H9 (cell line): Measurements from ENCODE around the gene LRRC74B. TPM values are rescaled to one million over a fixed set of nuclear protein-coding genes. Genes with fewer than 3 reads are reported as not detected.
A peak's percentile ranks its signal among the peaks of the same experiment; 100 is the strongest.

Source experiments
- DNase-seq: peaks from one replicate; pipeline ENCODE4 v3.0.0-alpha.2; 2017
- H2AFZ ChIP-seq: one replicate; pipeline ENCODE4 v1.6.1; 2013; ENCODE audit warnings: mild to moderate bottlenecking, low read length, control low read depth, moderate library complexity
- H2AK5ac ChIP-seq: 2 replicates; pipeline ENCODE4 v1.6.1; 2013; ENCODE audit warnings: low read length, control low read depth, mixed read lengths; ENCODE audit not compliant: insufficient read length
- H2BK120ac ChIP-seq: one replicate; pipeline ENCODE4 v1.6.1; 2013; ENCODE audit warnings: low read depth, mild to moderate bottlenecking, low read length, control low read depth, inconsistent platforms; ENCODE audit not compliant: poor library complexity, severe bottlenecking
- H2BK12ac ChIP-seq: 2 replicates; pipeline ENCODE4 v1.6.1; 2013; ENCODE audit warnings: low read length, control low read depth, mixed read lengths, low read depth; ENCODE audit not compliant: insufficient read length
- H2BK15ac ChIP-seq: 2 replicates; pipeline ENCODE4 v1.6.1; 2013; ENCODE audit warnings: low read depth, low read length, control low read depth
- H2BK20ac ChIP-seq: one replicate; pipeline ENCODE4 v1.6.1; 2013; ENCODE audit warnings: low read depth, mild to moderate bottlenecking, low read length, control low read depth, inconsistent platforms; ENCODE audit not compliant: poor library complexity, severe bottlenecking
- H2BK5ac ChIP-seq: 2 replicates; pipeline ENCODE4 v1.6.1; 2013; ENCODE audit warnings: low read length, control low read depth, mixed read lengths; ENCODE audit not compliant: insufficient read length
- H3K14ac ChIP-seq: 2 replicates; pipeline ENCODE4 v1.6.1; 2013; ENCODE audit warnings: low read length, control low read depth; ENCODE audit not compliant: insufficient read depth
- H3K18ac ChIP-seq: 2 replicates; pipeline ENCODE4 v1.6.1; 2013; ENCODE audit warnings: low read depth, mild to moderate bottlenecking, mixed read lengths, low read length, control low read depth; ENCODE audit not compliant: insufficient read length
- H3K23ac ChIP-seq: 2 replicates; pipeline ENCODE4 v1.6.1; 2013; ENCODE audit warnings: low read length, control low read depth, mixed read lengths, low read depth; ENCODE audit not compliant: insufficient read length
- H3K23me2 ChIP-seq: 2 replicates; pipeline ENCODE4 v1.6.1; 2013; ENCODE audit warnings: low read depth, mild to moderate bottlenecking, mixed read lengths, low read length, control low read depth; ENCODE audit not compliant: insufficient read length, poor library complexity, severe bottlenecking
- H3K27ac ChIP-seq: 2 replicates; pipeline ENCODE4 v1.5.1; 2013; ENCODE audit warnings: low read length, control low read depth, mixed read lengths, low read depth; ENCODE audit not compliant: insufficient read length
- H3K27me3 ChIP-seq: 2 replicates; pipeline ENCODE4 v1.6.1; 2013; ENCODE audit warnings: low read length, control low read depth, inconsistent platforms; ENCODE audit not compliant: insufficient read depth
- H3K4ac ChIP-seq: 2 replicates; pipeline ENCODE4 v1.6.1; 2013; ENCODE audit warnings: low read depth, mild to moderate bottlenecking, control low read depth, inconsistent platforms, low read length, moderate library complexity
- H3K4me1 ChIP-seq: 2 replicates; pipeline ENCODE4 v1.6.1; 2013; ENCODE audit warnings: low read length, control low read depth, inconsistent platforms; ENCODE audit not compliant: insufficient read depth
- H3K4me2 ChIP-seq: 2 replicates; pipeline ENCODE4 v1.6.1; 2013; ENCODE audit warnings: low read length, control low read depth, mixed read lengths; ENCODE audit not compliant: insufficient read length, insufficient read depth
- H3K56ac ChIP-seq: 2 replicates; pipeline ENCODE4 v1.6.1; 2013; ENCODE audit warnings: low read depth, mild to moderate bottlenecking, mixed read lengths, low read length, control low read depth; ENCODE audit not compliant: insufficient read length
- H3K79me1 ChIP-seq: 2 replicates; pipeline ENCODE4 v1.6.1; 2013; ENCODE audit warnings: low read depth, mild to moderate bottlenecking, moderate library complexity, low read length, control low read depth, inconsistent platforms; ENCODE audit not compliant: insufficient read depth, poor library complexity, severe bottlenecking
- H3K79me2 ChIP-seq: 2 replicates; pipeline ENCODE4 v1.6.1; 2013; ENCODE audit warnings: low read length, control low read depth, inconsistent platforms; ENCODE audit not compliant: insufficient read depth
- H3K9ac ChIP-seq: 2 replicates; pipeline ENCODE4 v1.6.1; 2013; ENCODE audit warnings: low read length, control low read depth, mixed read lengths; ENCODE audit not compliant: insufficient read length; ENCODE audit errors: extremely low read depth
- H3K9me3 ChIP-seq: one replicate; pipeline ENCODE4 v1.6.1; 2013; ENCODE audit warnings: low read depth, low read length, inconsistent platforms; ENCODE audit not compliant: control insufficient read depth
- H3T11ph ChIP-seq: one replicate; pipeline ENCODE4 v1.6.1; 2013; ENCODE audit warnings: mild to moderate bottlenecking, low read length, control low read depth, inconsistent platforms
- H4K20me1 ChIP-seq: one replicate; pipeline ENCODE4 v1.6.1; 2013; ENCODE audit not compliant: control insufficient read depth, insufficient read length, insufficient read depth
- H4K5ac ChIP-seq: 2 replicates; pipeline ENCODE4 v1.6.1; 2013; ENCODE audit warnings: low read depth, mild to moderate bottlenecking, mixed read lengths, low read length, control low read depth; ENCODE audit not compliant: insufficient read length
- H4K8ac ChIP-seq: replicated peaks from 2 replicates; pipeline ENCODE4 v1.6.1; 2013; ENCODE audit warnings: low read length, control low read depth, mixed read lengths, low read depth; ENCODE audit not compliant: insufficient read length
- H4K91ac ChIP-seq: 2 replicates; pipeline ENCODE4 v1.6.1; 2013; ENCODE audit warnings: low read depth, mild to moderate bottlenecking, moderate library complexity, mixed read lengths, low read length, control low read depth; ENCODE audit not compliant: insufficient read length
- H3K27ac Mint-ChIP-seq, 3 experiments: 2 replicates in 2 of 3; 3 replicates in 1 of 3; pipeline ENCODE4 v1.8.0; 2020 to 2021; ENCODE audit warnings: mixed read lengths in 3 of 3, mild to moderate bottlenecking in 1 of 3, moderate library complexity in 1 of 3
- H3K27me3 Mint-ChIP-seq: 2 replicates; pipeline ENCODE4 v1.8.0; 2021; ENCODE audit warnings: low read depth, mild to moderate bottlenecking, moderate library complexity, mixed read lengths
- H3K36me3 Mint-ChIP-seq, 3 experiments: 2 replicates in 2 of 3; 3 replicates in 1 of 3; pipeline ENCODE4 v1.8.0; 2020 to 2021; ENCODE audit warnings: low read depth in 3 of 3, mixed read lengths in 3 of 3; ENCODE audit not compliant: insufficient read depth in 1 of 3
- H3K4me1 Mint-ChIP-seq, 2 experiments: 2 replicates each; pipeline ENCODE4 v1.8.0; 2020; ENCODE audit warnings: mixed read lengths in 2 of 2
- H3K4me3 Mint-ChIP-seq, 2 experiments: 2 replicates in 1 of 2; 3 replicates in 1 of 2; pipeline ENCODE4 v1.8.0; 2020 to 2021; ENCODE audit warnings: mild to moderate bottlenecking in 2 of 2, mixed read lengths in 2 of 2, moderate library complexity in 1 of 2
- H3K9me3 Mint-ChIP-seq, 2 experiments: 2 replicates in 1 of 2; 3 replicates in 1 of 2; pipeline ENCODE4 v1.8.0; 2020; ENCODE audit warnings: mild to moderate bottlenecking in 2 of 2, mixed read lengths in 2 of 2, moderate library complexity in 1 of 2
- WGBS: extraction: QIAGEN DNeasy Blood & Tissue Kit; methylation state at CpG from one replicate; pipeline ENCODE4 v1.1.7; 2013; ENCODE audit warnings: missing lambda C conversion rate, low lambda C conversion rate, mixed read lengths; ENCODE audit not compliant: insufficient read length; ENCODE audit errors: extremely low coverage; 5-methylcytosine and 5-hydroxymethylcytosine counted together
- total RNA-seq: library from RNA; stranded (reverse); gene quantifications from 2 replicates; pipeline ENCODE4 v1.2.1, GENCODE V29; 2021
- TF ChIP-seq, protein P1 (sequence below): fragments of 200-600 bp; sonication (generic); conservative IDR thresholded peaks from 3 replicates; pipeline ENCODE4 v1.8.0; 2021; ENCODE audit warnings: antibody characterized with exemption, mild to moderate bottlenecking

Gene LRRC74B
- total RNA-seq, 1 experiment from 2014 or later: not detected

- Mint-ChIP-seq H3K36me3 (peaks cover 0 to 6% (median 0%) of the 10 kb centered on the region in 3 experiments; a peak in 3 of 7 replicates), H3K27ac (peak within 1 kb of the TSS; percentile 92 to 96 (median 94)), H3K9me3 (no peaks in the 10 kb centered on the region), H3K4me3 (peak within 1 kb of the TSS; percentile 88 to 92), H3K27me3 (no peaks in the 10 kb centered on the region), H3K4me1 (peaks cover 11 to 17% of the 10 kb centered on the region in 2 experiments)
- Histone ChIP-seq H2AFZ (no peak within 1 kb of the TSS), H2AK5ac (no peak within 1 kb of the TSS), H3K9me3 (no peaks in the 10 kb centered on the region), H3K23ac (no peak within 1 kb of the TSS), H2BK12ac (no peak within 1 kb of the TSS), H3K23me2 (peaks cover 11% of the 10 kb centered on the region), H3K79me1 (no peaks in the 10 kb centered on the region), H2BK5ac (no peak within 1 kb of the TSS), H3K14ac (peak within 1 kb of the TSS; percentile 69), H3K27me3 (no peaks in the 10 kb centered on the region), H3K18ac (peak within 1 kb of the TSS; percentile 13), H2BK15ac (no peak within 1 kb of the TSS), H4K91ac (no peak within 1 kb of the TSS), H3K27ac (no peak within 1 kb of the TSS), H3K9ac (peak within 1 kb of the TSS; percentile 82), H3K56ac (no peak within 1 kb of the TSS), H4K5ac (no peak within 1 kb of the TSS), H3T11ph (no peak within 1 kb of the TSS), H4K8ac (no peak within 1 kb of the TSS), H4K20me1 (no peaks in the 10 kb centered on the region), H2BK20ac (no peak within 1 kb of the TSS), H3K4ac (no peak within 1 kb of the TSS), H2BK120ac (no peak within 1 kb of the TSS), H3K4me1 (no peaks in the 10 kb centered on the region; the same call in 1 of the 2 replicates), H3K4me2 (peak within 1 kb of the TSS; percentile 57), H3K79me2 (no peaks in the 10 kb centered on the region)
- TF ChIP-seq, protein P1, sequence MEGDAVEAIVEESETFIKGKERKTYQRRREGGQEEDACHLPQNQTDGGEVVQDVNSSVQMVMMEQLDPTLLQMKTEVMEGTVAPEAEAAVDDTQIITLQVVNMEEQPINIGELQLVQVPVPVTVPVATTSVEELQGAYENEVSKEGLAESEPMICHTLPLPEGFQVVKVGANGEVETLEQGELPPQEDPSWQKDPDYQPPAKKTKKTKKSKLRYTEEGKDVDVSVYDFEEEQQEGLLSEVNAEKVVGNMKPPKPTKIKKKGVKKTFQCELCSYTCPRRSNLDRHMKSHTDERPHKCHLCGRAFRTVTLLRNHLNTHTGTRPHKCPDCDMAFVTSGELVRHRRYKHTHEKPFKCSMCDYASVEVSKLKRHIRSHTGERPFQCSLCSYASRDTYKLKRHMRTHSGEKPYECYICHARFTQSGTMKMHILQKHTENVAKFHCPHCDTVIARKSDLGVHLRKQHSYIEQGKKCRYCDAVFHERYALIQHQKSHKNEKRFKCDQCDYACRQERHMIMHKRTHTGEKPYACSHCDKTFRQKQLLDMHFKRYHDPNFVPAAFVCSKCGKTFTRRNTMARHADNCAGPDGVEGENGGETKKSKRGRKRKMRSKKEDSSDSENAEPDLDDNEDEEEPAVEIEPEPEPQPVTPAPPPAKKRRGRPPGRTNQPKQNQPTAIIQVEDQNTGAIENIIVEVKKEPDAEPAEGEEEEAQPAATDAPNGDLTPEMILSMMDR: no peak
- no CpG with 5 or more reads among the region's 83 CpGs for WGBS
- peak; percentile 95 for DNase-seq
These were observed 44.0 kb upstream of the LRRC74B start, which contains the start of gene THAP7 for GRCh38 chr22:21001601-21002325. Gene THAP7, minus strand, starts transcription at chr22:21002118. Its CDS starts 207 bp downstream, at chr22:21001911.
